B cell (primary cell): Measurements from ENCODE around the gene MAN2A1.

ENCODE experiments used
- EZH2 ChIP-seq: IDR thresholded peaks from 2 replicates; pipeline ENCODE4 v1.6.1; 2012; ENCODE audit warnings: borderline replicate concordance, low read depth, mild to moderate bottlenecking, moderate library complexity, low read length; ENCODE audit not compliant: insufficient read depth, poor library complexity, severe bottlenecking
- TF ChIP-seq, protein P1 (sequence below): fragments of 200-600 bp; IDR thresholded peaks from one replicate; pipeline ENCODE4 v1.8.0; 2022; ENCODE audit warnings: antibody characterized with exemption, mild to moderate bottlenecking

DNA sequence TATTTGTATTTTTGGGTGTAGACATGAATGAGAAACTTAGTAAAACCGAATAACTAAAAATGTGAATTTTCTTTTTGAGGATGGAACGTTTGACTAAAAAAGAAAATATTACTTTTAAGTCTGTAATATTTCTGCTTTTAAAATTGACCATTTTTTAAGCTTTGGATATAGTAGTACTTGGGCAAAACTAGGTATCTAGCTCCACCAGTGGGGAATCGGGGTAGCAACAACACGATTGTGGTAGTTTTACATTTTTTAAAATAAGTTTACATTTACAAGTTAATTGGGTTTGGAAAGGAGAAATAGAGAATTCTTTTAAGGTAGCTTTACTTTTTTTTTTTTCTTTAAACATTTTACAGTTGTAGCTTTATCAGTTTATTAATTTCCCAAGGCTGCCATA lies 154.4 kb downstream of the MAN2A1 start:
- TF ChIP-seq, protein P1, sequence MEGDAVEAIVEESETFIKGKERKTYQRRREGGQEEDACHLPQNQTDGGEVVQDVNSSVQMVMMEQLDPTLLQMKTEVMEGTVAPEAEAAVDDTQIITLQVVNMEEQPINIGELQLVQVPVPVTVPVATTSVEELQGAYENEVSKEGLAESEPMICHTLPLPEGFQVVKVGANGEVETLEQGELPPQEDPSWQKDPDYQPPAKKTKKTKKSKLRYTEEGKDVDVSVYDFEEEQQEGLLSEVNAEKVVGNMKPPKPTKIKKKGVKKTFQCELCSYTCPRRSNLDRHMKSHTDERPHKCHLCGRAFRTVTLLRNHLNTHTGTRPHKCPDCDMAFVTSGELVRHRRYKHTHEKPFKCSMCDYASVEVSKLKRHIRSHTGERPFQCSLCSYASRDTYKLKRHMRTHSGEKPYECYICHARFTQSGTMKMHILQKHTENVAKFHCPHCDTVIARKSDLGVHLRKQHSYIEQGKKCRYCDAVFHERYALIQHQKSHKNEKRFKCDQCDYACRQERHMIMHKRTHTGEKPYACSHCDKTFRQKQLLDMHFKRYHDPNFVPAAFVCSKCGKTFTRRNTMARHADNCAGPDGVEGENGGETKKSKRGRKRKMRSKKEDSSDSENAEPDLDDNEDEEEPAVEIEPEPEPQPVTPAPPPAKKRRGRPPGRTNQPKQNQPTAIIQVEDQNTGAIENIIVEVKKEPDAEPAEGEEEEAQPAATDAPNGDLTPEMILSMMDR: peak; percentile 33
- no peak for TF ChIP-seq EZH2
